GM10248 (cell line): ENCODE results near the gene CAV1.

Source experiments
- CTCF ChIA-PET: fragments of 300-600 bp; sonication (Branson Sonifier 250); formaldehyde crosslinking; extraction: SDS; loops from one replicate; lab custom pipeline; 2021; ENCODE audit warnings: antibody characterized with exemption; lab: Yijun Ruan, JAX
- POLR2A ChIA-PET: fragments of 350-650 bp; sonication (Branson Sonifier 250); formaldehyde crosslinking; extraction: SDS; loops from one replicate; lab custom pipeline; 2020; ENCODE audit warnings: antibody characterized with exemption; lab: Yijun Ruan, JAX
- DNase-seq: peaks from one replicate; pipeline ENCODE4 v3.0.0; 2012; ENCODE audit errors: extremely low spot score
- CTCF ChIP-seq: IDR thresholded peaks from 2 replicates; pipeline ENCODE4 v1.5.1; 2012; ENCODE audit warnings: mild to moderate bottlenecking, low read depth; ENCODE audit errors: extremely low read depth, missing control alignments, control extremely low read depth

Gene CAV1

DNA sequence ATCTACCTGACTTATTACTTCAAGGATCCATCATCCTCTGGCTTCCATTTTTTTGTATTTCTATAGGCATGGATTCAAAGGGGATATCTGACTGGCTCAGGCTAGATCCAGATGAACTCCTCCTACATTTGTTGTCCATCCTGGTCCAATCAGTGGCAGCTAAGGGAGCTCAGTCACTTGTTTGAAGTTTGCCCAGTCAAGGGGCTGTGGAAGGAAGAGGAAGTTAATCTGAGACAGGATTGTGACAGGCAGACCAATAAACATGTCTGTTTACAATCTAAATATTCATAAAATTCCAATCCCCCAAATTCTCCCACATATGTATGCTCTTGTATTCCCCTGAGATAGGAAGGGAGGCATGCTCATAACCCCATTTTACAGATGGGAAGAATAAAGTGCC lies 48.7 kb downstream of the CAV1 start:
- DNase-seq = no peak
- ChIA-PET POLR2A (no interaction called here), CTCF (interaction anchor here (0.8 to 1.4 kb wide), 2 partner anchors 15 to 19 kb away, joined by 3 to 5 read pairs; no protein-coding TSS in a partner anchor)
- no peak for TF ChIP-seq CTCF

GRCh38 chr7:116574025-116574822 lies 49.4 kb downstream of the CAV1 start:
- ChIA-PET POLR2A (no interaction called here), CTCF (interaction anchor here (0.8 to 1.4 kb wide), 4 partner anchors 13 to 18 kb away, joined by 3 to 5 read pairs (median 4); no protein-coding TSS in a partner anchor)
- no peak for DNase-seq
- no peak for TF ChIP-seq CTCF

DNA sequence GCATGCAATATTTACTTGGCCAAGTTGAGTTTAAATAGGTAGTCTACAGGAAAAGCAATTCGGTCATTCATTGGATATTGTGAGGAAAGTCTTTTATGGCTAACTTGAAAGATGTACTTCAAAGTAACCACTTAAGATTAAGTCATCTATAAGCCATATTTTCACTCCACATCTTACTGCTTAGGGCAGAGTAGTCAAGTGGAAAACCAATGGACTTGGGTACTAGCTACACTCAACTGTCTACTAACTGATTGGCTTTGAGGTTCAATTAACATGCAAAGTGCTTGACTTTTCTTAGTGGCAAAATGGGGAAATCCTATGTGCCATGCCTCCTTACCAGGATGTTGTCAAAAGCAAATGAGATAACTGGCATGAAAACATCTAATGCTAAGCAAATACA lies 51.0 kb downstream of the CAV1 start:
- ChIA-PET POLR2A (no interaction called here), CTCF (interaction anchor here (1.0 to 3.1 kb wide), 3 partner anchors 13 to 16 kb away, joined by 4 to 16 read pairs (median 5); no protein-coding TSS in a partner anchor)
- TF ChIP-seq CTCF = no peak
- DNase-seq = no peak

- no peak for TF ChIP-seq CTCF
- POLR2A ChIA-PET = no interaction called here
- DNase-seq = no peak
- CTCF ChIA-PET = interaction anchor here (0.9 to 3.6 kb wide), 7 partner anchors 12 to 320 kb away, joined by 3 to 24 read pairs (median 5); no protein-coding TSS in a partner anchor
Observed at GRCh38 chr7:116576350-116577319, 51.8 kb downstream of the CAV1 start.

GRCh38 chr7:116577320-116577871 lies 52.6 kb downstream of the CAV1 start:
- TF ChIP-seq CTCF = no peak
- ChIA-PET CTCF (interaction anchor here (0.9 to 3.6 kb wide), 6 partner anchors 11 to 320 kb away, joined by 3 to 24 read pairs (median 4); no protein-coding TSS in a partner anchor), POLR2A (no interaction called here)
- peak; percentile 18 for DNase-seq
